HEK293T (cell line): Measurements from ENCODE around the gene DUSP18.

Experiments used
- CTCF ChIA-PET: fragments of 350-600 bp; formaldehyde crosslinking; extraction: SDS; loops from one replicate; lab custom pipeline; 2021; ENCODE audit warnings: antibody characterized with exemption, inconsistent platforms; lab: Yijun Ruan, JAX
- POLR2A ChIA-PET: fragments of 350-600 bp; formaldehyde crosslinking; extraction: SDS; loops from one replicate; lab custom pipeline; 2020; ENCODE audit warnings: antibody characterized with exemption, inconsistent platforms; lab: Yijun Ruan, JAX
- DNase-seq: peaks from one replicate; pipeline ENCODE4 v3.0.0; 2012; ENCODE audit warnings: mixed read lengths; ENCODE audit errors: extremely low spot score
- ARNT ChIP-seq: fragments of 450-650 bp; IDR thresholded peaks from 2 replicates; pipeline ENCODE4 v1.6.1; 2017; ENCODE audit warnings: mild to moderate bottlenecking
- BHLHE40 ChIP-seq: fragments of 450-650 bp; IDR thresholded peaks from 2 replicates; pipeline ENCODE4 v1.6.1; 2016; ENCODE audit warnings: mild to moderate bottlenecking, moderate library complexity, borderline replicate concordance
- CTBP1 ChIP-seq: fragments of 450-650 bp; IDR thresholded peaks from 2 replicates; pipeline ENCODE4 v1.6.1; 2016; ENCODE audit warnings: borderline replicate concordance
- ELF4 ChIP-seq: fragments of 450-650 bp; IDR thresholded peaks from 2 replicates; pipeline ENCODE4 v1.6.1; 2017; ENCODE audit warnings: antibody characterized with exemption
- FOXA1 ChIP-seq: fragments of 450-650 bp; IDR thresholded peaks from 2 replicates; pipeline ENCODE4 v1.6.1; 2016; ENCODE audit warnings: mild to moderate bottlenecking
- FOXK2 ChIP-seq: fragments of 450-650 bp; IDR thresholded peaks from 2 replicates; pipeline ENCODE4 v1.6.1; 2016; ENCODE audit warnings: mild to moderate bottlenecking
- FOXM1 ChIP-seq: fragments of 450-650 bp; IDR thresholded peaks from 2 replicates; pipeline ENCODE4 v1.6.1; 2017; ENCODE audit warnings: mild to moderate bottlenecking, borderline replicate concordance
- HDGF ChIP-seq: fragments of 450-650 bp; IDR thresholded peaks from 2 replicates; pipeline ENCODE4 v1.6.1; 2017; ENCODE audit warnings: antibody characterized with exemption, borderline replicate concordance
- L3MBTL2 ChIP-seq: fragments of 450-650 bp; conservative IDR thresholded peaks from 2 replicates; pipeline ENCODE4 v1.6.1; 2016; ENCODE audit warnings: mild to moderate bottlenecking
- LEF1 ChIP-seq: fragments of 450-650 bp; IDR thresholded peaks from 2 replicates; pipeline ENCODE4 v1.6.1; 2017; ENCODE audit warnings: mild to moderate bottlenecking, borderline replicate concordance
- NFRKB ChIP-seq: fragments of 450-650 bp; IDR thresholded peaks from 2 replicates; pipeline ENCODE4 v1.6.1; 2016; ENCODE audit warnings: mild to moderate bottlenecking, moderate library complexity
- PKNOX1 ChIP-seq: fragments of 450-650 bp; IDR thresholded peaks from 2 replicates; pipeline ENCODE4 v1.6.1; 2016
- SP1 ChIP-seq: fragments of 450-650 bp; IDR thresholded peaks from 2 replicates; pipeline ENCODE4 v1.6.1; 2017
- SUZ12 ChIP-seq: fragments of 450-650 bp; IDR thresholded peaks from 2 replicates; pipeline ENCODE4 v1.6.1; 2016; ENCODE audit warnings: mild to moderate bottlenecking
- TARDBP ChIP-seq: fragments of 450-650 bp; IDR thresholded peaks from 2 replicates; pipeline ENCODE4 v1.6.1; 2016
- ZNF384 ChIP-seq: fragments of 450-650 bp; IDR thresholded peaks from 2 replicates; pipeline ENCODE4 v1.6.1; 2016

DUSP18 gene

GRCh38 chr22:30702856-30703255 is 35.2 kb upstream of the DUSP18 start:
- ChIA-PET CTCF (interaction anchor here (0.7 kb wide), 2 partner anchors 51 to 101 kb away, joined by 3 to 6 read pairs; no protein-coding TSS in a partner anchor), POLR2A (interaction anchor here (1.2 to 1.3 kb wide), 2 partner anchors 8 to 35 kb away, joined by 3 to 6 read pairs; partner anchors contain the start of genes DUSP18 and OSBP2)
- TF ChIP-seq SUZ12 (no peak), LEF1 (no peak), PKNOX1 (no peak), SP1 (no peak), BHLHE40 (no peak), CTBP1 (no peak), TARDBP (no peak), NFRKB (no peak), ARNT (no peak)
- no peak for DNase-seq

- POLR2A ChIA-PET, result interaction anchor here (1.2 kb wide), 1 partner anchor 34 kb away, joined by 3 read pairs; the partner anchor contains the start of gene DUSP18
- TF ChIP-seq ELF4 (no peak), FOXK2 (no peak), L3MBTL2 (no peak), FOXM1 (no peak), SUZ12 (no peak), HDGF (no peak), NFRKB (no peak), BHLHE40 (no peak), ZNF384 (no peak), PKNOX1 (no peak)
- CTCF ChIA-PET, result no interaction called here
Measured at GRCh38 chr22:30701872-30702271, 34.2 kb upstream of the DUSP18 start.

DNA sequence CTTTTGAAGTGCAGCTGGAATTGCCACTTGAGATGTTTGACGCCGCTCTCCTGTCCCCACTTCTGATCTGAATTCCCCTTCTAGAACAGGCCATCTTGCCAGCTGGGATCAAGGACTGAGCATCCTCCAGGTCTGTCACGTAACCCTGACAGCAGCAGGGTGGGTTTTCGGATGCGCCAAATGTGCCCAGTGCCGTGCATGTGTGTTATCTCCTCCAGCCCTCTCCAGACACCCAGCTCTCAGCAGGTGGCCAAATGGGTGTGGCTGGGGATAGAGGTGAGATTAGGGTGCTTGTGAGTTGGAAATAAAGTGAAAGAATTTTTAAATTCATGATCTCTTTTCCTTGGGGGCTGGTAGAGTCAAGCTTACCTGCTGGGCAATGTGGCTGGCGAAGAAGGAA is 30.3 kb upstream of the DUSP18 start:
- ChIA-PET POLR2A (no interaction called here), CTCF (interaction anchor here (0.5 kb wide), 1 partner anchor 242 kb away, joined by 5 read pairs; no protein-coding TSS in a partner anchor)
- TF ChIP-seq HDGF (no peak), ZNF384 (no peak), FOXA1 (no peak), LEF1 (no peak), TARDBP (no peak), ELF4 (no peak), FOXM1 (no peak), SP1 (no peak), CTBP1 (no peak), SUZ12 (no peak), ARNT (no peak), FOXK2 (no peak), PKNOX1 (no peak), L3MBTL2 (no peak), BHLHE40 (no peak), NFRKB (no peak)
- DNase-seq, result no peak

More at GRCh38 chr22:30701872-30702271, 34.2 kb upstream of the DUSP18 start:
- no peak for DNase-seq

DNA sequence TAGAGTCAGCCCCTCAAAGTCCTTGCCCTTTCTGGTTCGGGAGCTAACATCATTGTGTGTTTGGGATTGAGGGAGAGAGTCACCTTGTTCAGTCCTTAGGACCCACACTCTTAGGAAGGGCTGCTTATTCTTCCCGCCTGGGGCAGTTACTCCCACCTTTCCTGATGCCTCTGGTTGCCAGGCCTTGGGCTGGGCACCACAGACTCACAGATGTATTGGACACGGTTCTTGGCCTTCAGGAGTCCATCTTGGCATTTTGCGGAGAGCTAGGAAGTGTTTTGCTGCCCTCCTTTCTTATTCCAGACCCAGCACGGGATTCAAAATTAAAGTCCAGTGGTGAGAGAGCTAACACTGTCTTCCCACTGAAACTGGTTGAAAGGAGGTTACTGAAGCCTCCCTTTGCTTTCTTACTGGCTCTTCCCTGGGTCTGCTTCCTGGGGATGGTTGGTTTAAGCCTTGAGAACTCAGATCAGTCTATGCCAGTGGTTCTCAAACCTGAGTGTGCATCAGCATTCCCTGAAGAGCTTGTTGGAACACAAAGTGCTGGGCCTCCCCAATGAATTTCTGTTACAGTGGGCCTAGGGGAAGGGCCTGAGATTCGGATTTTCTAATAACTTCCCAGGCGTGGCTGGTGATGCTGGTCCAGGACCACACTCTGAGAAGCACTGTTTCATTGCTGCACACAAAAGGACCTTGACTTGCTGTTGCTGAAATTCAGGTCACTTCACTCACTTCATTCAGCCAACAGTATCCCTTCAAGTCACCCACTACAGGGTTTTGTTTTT is 28.4 kb upstream of the DUSP18 start:
- TF ChIP-seq FOXK2 (no peak), SUZ12 (no peak), CTBP1 (no peak), ZNF384 (no peak), FOXA1 (no peak), SP1 (no peak), PKNOX1 (no peak)
- ChIA-PET CTCF (no interaction called here), POLR2A (no interaction called here)
- DNase-seq, result no peak

DNA sequence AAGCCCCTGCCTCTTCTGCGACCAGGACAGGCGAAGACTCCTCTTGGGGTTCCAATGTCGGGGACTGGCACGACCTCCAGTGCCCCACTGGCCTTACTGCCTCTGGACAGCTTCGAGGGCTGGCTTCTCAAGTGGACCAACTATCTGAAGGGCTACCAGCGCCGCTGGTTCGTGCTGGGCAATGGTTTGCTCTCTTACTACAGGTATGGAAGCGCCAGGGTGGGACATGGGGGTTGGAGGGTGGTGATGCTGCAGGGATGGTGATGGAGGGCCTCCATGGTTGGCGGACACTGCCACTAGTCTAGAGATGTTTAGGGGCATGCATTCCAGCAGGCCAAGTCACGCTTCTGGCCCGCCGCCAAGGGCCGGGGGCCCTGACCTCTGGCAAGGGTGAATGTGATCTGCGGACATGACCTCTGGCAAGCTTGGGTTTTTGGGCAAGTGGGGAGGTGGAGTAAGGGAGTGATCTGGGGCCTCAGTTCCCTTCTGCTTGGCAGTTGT is 27.7 kb upstream of the DUSP18 start:
- no peak for DNase-seq
- no peak for TF ChIP-seq HDGF
- no peak for TF ChIP-seq LEF1
- no peak for TF ChIP-seq ARNT
- TF ChIP-seq TARDBP, result no peak
- TF ChIP-seq ZNF384, result no peak
- no peak for TF ChIP-seq SUZ12
- TF ChIP-seq FOXM1, result no peak
- no peak for TF ChIP-seq NFRKB
- TF ChIP-seq FOXA1, result no peak
- TF ChIP-seq L3MBTL2, result no peak
- no peak for TF ChIP-seq PKNOX1
- CTCF ChIA-PET, result no interaction called here
- POLR2A ChIA-PET, result interaction anchor here (1.7 kb wide), 2 partner anchors 8 to 11 kb away, joined by 6 read pairs; no protein-coding TSS in a partner anchor
